ENCODE measurements around the gene SKP2.

DNA sequence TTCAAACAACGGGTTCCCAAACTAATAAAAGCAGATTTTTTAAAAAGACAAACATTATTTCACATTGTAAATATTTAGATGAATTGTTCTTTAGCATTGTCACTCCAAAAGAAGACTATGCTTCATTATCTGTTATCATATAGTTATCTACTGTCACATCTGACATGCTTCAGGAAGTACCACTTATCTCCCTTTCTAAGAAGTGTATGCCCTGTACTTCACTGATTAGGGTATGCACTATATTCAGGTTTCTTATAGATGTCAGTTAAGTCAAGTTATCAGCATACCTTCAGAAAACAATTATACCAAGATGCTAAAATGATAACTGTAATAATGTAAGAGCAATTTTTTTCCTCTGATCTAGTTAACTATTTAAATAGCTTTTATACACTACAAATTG, 40.7 kb upstream of the SKP2 start:
- TF ChIP-seq CTCF (IDR thresholded peaks at IDR 0.05; ENCODE audit: low read depth, low read length) (no peak), EZH2phosphoT487 (IDR thresholded peaks at IDR 0.05; ENCODE audit: low read depth) (no peak)
